Right forelimb (tissue), 1 donor: ENCODE data around the gene CIDEB.
"Not testable (repeated sequence)": the region's sequence is repeated elsewhere in the genome, so short reads cannot be mapped to it uniquely, and the experiment has no call there.

Source experiments
- DNase-seq: peaks from one replicate; pipeline ENCODE4 v3.0.0-alpha.2; 2018

Gene CIDEB

DNA sequence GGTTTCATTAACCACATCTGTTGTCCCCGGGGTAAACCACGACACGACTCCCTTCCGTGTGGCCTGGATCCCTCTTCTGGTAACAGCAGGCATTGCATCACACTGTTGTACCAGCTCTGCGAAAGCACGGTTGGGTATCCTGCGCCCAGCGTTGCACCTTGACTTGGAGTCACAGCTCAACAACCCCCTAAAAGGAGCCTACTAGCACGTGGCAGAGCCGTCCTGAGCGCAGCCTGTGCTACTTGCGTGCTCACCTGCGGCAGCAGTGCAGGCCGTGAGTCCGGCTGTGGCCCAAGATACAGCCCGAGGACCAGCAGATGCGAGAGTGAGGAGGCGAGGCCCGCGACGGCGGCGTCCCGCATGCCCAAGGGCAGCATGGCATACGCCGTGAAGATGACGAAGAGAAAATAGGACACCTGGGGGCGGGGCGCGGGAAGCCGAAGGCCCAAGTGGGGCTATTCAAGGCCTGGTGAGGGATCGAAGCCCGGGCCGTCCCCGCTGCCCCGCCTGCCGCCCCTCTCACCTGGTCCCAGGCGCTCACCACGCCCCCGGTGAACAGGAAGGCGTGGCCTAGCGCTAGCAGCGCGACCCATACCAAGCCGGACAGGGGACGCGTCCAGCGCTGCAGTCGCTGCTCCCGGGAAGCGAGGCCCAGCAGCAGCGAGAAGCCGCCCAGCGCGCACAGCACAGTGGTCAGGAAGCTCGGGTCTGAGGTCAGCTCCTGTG lies 24.7 kb upstream of the CIDEB start:
- peak; percentile 68 for DNase-seq

DNA sequence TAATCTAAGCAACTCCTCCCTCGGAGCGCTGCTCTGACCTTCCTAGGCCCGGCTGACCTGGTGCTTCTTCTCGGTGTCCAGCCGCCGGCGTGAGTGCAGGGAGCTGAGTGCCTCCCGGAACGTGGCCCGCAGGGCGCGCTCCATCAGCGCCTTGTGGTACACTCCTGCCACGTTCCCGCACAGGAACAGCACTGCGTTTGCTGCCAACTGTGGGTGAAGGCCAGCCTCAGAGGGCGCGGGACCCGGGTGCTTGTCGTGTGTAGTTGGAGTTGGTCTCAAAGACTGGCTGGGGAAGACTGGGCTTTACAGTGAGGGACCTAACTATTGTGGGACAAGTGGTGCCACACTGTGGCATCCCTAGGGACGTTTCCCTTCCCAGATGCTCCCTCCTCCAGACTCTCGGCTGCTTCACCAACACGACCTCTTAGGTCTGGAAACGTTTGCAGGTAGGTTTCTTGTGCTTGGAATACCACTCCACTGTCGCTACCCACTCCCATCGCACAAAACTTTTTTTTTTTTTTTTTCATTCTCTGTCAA lies 24.0 kb upstream of the CIDEB start:
- DNase-seq = no peak

- DNase-seq = no peak
Observed at GRCh38 chr14:24330973-24331674, 23.3 kb upstream of the CIDEB start.

DNA sequence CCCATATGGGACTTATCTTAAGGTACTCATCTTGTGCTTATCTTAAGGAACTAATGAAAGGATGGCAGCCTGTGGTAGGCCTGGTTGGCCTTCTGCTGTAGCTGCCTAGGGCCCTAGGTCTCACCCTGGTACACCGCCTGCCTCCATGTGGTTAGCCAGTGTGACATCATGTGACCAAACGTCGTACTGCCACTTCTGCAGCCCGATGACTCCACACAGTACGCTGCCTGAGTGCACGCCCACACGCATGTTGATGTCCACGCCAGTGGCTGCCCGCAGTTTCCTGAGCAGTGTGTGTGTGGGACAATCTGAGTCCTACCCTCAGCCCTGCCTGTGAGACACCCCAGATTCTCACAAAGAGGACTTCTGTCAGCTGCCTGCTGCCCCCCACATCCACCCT lies 22.0 kb upstream of the CIDEB start:
- DNase-seq = no peak

DNA sequence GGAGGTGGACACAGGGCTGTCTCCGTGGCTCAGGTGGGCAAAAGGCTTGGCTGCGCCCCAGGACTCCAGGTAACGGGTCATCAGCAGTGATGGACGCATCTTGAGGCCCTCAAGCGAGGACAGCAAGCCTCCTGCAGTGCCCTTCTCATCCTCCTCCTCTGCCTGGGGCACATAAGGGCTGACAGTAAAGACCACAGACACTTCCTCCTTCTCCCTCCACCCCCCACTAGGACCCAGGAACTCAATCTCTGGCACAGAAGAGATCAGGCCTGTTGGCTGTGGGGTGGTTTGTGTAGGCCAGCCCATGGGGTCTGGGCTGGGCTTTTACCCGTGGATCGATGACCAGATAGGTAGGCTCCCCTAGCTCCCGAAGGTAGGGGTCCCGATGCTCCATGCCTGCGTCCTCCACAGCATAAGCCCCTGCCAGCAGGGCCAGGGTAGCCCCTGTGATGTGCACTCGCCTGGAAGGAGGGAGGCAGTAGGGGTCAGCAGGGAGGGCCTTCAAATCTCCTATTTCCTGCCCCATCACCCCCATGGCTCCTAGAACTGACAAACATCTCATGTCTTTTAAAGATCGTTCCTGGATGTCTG lies 21.4 kb upstream of the CIDEB start:
- DNase-seq = no peak

DNA sequence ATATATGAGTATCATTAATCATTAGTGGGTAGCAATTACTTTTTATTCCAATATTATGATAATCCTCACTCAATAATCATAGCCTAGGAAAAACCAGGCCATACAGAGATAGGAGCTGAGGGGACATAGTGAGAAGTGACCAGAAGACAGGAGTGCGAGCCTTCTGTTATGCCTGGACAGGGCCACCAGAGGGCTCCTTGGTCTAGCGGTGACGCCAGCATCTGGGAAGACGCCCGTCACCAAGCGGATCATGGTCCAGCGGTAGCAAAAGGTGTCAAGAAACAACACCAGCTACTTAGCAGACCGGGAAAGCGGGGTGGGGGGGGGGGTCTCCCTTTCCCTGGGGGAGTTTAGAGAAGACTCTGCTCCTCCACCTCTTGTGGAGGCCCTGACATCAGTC lies 20.1 kb upstream of the CIDEB start:
- DNase-seq = not testable (repeated sequence)

DNA sequence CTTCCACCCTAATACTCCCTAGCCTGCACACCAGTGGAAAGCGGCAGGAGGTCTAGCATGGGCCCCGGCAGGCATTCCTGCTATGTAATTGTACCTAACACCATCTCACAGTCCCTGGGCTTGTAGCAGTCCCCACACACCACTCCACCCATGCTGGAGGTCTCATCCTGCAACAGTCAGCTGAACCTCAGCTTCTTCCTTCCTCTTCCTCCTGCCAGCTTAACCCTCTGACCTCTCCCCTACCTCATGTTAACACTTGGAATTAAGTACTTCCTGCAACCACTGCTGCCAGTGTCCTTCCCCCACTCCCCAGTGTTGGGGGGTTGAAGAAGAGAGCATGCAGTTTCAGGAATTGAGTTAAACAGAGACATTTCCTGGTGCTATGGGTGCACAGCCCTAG lies 19.5 kb upstream of the CIDEB start:
- no peak for DNase-seq

- DNase-seq = no peak
Observed at GRCh38 chr14:24325963-24326362, 18.2 kb upstream of the CIDEB start.

DNA sequence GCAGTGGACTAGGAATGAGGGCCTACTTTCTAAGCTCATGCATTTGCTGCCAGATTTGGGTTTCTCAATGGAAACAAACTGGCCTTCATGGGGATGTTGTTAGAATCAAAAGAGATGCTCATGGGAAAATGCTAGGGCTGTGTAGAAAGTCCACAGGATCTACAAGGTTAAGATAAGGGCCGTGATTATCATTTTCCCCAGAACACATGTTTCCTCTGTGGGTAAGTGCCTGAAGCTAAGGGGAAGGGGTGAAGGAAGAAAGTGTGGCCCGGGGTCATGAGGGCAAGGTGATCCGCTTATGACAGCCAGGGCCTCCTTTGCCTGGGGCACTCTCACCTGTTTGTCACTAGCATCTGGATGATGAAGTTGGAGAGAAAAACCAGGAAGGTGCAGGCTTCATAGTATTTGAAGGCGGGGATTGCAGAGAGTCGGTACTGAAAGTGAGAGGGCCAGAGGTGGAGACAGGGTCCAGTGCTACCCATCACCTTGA lies 17.3 kb upstream of the CIDEB start:
- DNase-seq = no peak

GRCh38 chr14:24324024-24324423 lies 16.2 kb upstream of the CIDEB start:
- DNase-seq = no peak

- DNase-seq = no peak
Observed at GRCh38 chr14:24323341-24323740, 15.6 kb upstream of the CIDEB start.

- no peak for DNase-seq
Observed at GRCh38 chr14:24322672-24323071, 14.9 kb upstream of the CIDEB start.

- no peak for DNase-seq
Observed at GRCh38 chr14:24321212-24321975, 13.6 kb upstream of the CIDEB start.

GRCh38 chr14:24317141-24317928 lies 9.6 kb upstream of the CIDEB start:
- no peak for DNase-seq

DNA sequence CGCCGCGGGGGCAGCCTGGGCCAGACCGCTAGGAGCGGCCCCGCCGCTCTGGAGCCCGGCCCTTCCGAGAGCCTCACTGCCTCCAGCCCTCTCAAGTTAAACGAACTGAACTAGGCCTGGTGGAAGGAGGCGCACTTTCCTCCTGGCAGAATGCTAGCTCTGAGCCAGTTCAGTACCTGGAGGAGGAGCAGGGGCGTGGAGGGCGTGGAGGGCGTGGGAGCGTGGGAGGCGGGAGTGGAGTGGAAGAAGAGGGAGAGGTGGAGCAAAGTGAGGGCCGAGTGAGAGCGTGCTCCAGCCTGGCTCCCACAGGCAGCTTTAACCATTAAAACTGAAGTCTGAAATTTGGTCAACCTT lies 8.8 kb upstream of the CIDEB start:
- DNase-seq = no peak

DNA sequence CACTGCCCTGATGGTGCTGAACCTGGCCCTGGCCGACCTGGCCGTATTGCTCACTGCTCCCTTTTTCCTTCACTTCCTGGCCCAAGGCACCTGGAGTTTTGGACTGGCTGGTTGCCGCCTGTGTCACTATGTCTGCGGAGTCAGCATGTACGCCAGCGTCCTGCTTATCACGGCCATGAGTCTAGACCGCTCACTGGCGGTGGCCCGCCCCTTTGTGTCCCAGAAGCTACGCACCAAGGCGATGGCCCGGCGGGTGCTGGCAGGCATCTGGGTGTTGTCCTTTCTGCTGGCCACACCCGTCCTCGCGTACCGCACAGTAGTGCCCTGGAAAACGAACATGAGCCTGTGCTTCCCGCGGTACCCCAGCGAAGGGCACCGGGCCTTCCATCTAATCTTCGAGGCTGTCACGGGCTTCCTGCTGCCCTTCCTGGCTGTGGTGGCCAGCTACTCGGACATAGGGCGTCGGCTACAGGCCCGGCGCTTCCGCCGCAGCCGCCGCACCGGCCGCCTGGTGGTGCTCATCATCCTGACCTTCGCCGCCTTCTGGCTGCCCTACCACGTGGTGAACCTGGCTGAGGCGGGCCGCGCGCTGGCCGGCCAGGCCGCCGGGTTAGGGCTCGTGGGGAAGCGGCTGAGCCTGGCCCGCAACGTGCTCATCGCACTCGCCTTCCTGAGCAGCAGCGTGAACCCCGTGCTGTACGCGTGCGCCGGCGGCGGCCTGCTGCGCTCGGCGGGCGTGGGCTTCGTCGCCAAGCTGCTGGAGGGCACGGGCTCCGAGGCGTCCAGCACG lies 8.2 kb upstream of the CIDEB start:
- no peak for DNase-seq

GRCh38 chr14:24315243-24315806 lies 7.5 kb upstream of the CIDEB start:
- no peak for DNase-seq

- DNase-seq = no peak
Observed at GRCh38 chr14:24314377-24315193, 6.8 kb upstream of the CIDEB start.

GRCh38 chr14:24313913-24314312 lies 6.1 kb upstream of the CIDEB start:
- DNase-seq = no peak
